D721Med (cell line): ENCODE measurements around the gene GAPT.

Experiments used
- DNase-seq: peaks from one replicate; pipeline ENCODE4 v3.0.0; 2011; ENCODE audit warnings: low spot score; ENCODE audit not compliant: insufficient read length
- FAIRE-seq: peaks from 2 replicates; lab custom pipeline; 2011; peaks lifted over from hg19 to GRCh38; lab: Jason Lieb, UNC
- CTCF ChIP-seq: IDR thresholded peaks from 2 replicates; pipeline ENCODE4 v1.5.1; 2012; ENCODE audit warnings: mild to moderate bottlenecking, control low read depth; ENCODE audit not compliant: insufficient read depth; ENCODE audit errors: missing control alignments

GAPT gene

GRCh38 chr5:58503390-58504046, 12.3 kb downstream of the GAPT start:
- TF ChIP-seq CTCF = no peak
- FAIRE-seq (no peak), DNase-seq (no peak)

GRCh38 chr5:58504766-58505165, 13.5 kb downstream of the GAPT start:
- no peak for FAIRE-seq
- no peak for TF ChIP-seq CTCF

GRCh38 chr5:58505502-58505901, 14.3 kb downstream of the GAPT start:
- no peak for TF ChIP-seq CTCF
- no peak for FAIRE-seq
- no peak for DNase-seq

More at GRCh38 chr5:58504766-58505165, 13.5 kb downstream of the GAPT start:
- no peak for DNase-seq

GRCh38 chr5:58505971-58506640, 14.9 kb downstream of the GAPT start:
- no peak for TF ChIP-seq CTCF
- no peak for FAIRE-seq
- DNase-seq = no peak

GRCh38 chr5:58507715-58508114, 16.5 kb downstream of the GAPT start:
- FAIRE-seq (no peak), DNase-seq (no peak)
- TF ChIP-seq CTCF = no peak

- FAIRE-seq (no peak), DNase-seq (no peak)
- TF ChIP-seq CTCF = no peak
Observed at GRCh38 chr5:58517198-58517597, 26.0 kb downstream of the GAPT start.

GRCh38 chr5:58523956-58524355, 32.7 kb downstream of the GAPT start:
- no peak for FAIRE-seq
- DNase-seq = no peak

More at GRCh38 chr5:58523956-58524355, 32.7 kb downstream of the GAPT start:
- TF ChIP-seq CTCF = no peak
